Peyer's patch (tissue), 4 donors: Measurements from ENCODE around the gene NDUFB10.

Experiments used
- CTCF ChIP-seq, 6 experiments: fragments of 450-650 bp in 4 of 6; fragments of 200-600 bp in 2 of 6; sonication (generic) in 1 of 6; IDR thresholded peaks; one replicate each; pipeline ENCODE4 v1.5.1; 2017 to 2019; ENCODE audit warnings: antibody characterized with exemption in 6 of 6, mild to moderate bottlenecking in 3 of 6, moderate library complexity in 1 of 6
- POLR2A ChIP-seq, 2 donors: fragments of 450-650 bp; IDR thresholded peaks; one replicate each; pipeline ENCODE4 v1.5.1; 2017; ENCODE audit warnings: antibody characterized with exemption in 2 of 2, mild to moderate bottlenecking in 2 of 2, moderate library complexity in 2 of 2

GRCh38 chr16:2004795-2005517 is 45.6 kb downstream of the NDUFB10 start:
- no peak for TF ChIP-seq CTCF (IDR thresholded peaks at IDR 0.05)
- TF ChIP-seq POLR2A (IDR thresholded peaks at IDR 0.05): no peak
